ENCODE measurements around the gene VEGFC.

DNA sequence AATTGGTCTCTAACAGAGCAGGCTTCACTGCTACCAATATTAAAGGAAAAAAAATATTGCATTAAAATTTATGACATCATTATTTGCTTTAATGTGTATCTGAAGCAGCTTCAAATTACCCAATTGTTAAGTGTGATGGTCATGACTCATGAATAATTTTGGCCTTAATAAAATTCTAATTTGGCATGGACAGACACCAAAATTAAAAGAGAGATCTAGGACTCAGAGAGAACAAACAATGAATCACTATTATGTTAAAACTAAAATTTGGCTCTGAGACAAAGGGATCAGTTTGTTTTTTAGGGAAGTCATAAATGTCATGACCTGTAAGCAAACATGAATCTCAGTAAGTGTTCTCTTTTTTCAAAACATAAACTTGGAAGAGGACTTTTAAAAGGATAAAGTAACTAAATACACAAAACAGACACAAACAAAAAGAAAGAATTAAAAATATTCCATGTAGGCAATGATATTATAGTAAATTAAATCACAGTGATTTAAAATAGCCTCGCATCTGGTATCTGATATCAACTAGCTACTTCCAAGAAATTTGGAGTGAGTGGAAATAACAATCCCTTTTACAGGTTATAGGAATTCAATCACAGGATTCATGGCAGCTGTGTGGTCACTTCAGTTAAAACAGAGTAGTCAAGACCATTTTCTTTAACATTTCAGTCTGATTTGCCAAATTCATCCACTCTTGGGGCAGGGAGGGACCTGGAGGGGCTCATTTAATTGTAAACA lies 11.6 kb downstream of the VEGFC start:
- TF ChIP-seq POLR2AphosphoS5 (IDR thresholded peaks at IDR 0.05; ENCODE audit: low read depth, low read length) = no peak
- no peak for TF ChIP-seq POLR2A (IDR thresholded peaks at IDR 0.05; ENCODE audit: low read depth, low read length)
